Measurements from ENCODE around the gene ICAM5.

DNA sequence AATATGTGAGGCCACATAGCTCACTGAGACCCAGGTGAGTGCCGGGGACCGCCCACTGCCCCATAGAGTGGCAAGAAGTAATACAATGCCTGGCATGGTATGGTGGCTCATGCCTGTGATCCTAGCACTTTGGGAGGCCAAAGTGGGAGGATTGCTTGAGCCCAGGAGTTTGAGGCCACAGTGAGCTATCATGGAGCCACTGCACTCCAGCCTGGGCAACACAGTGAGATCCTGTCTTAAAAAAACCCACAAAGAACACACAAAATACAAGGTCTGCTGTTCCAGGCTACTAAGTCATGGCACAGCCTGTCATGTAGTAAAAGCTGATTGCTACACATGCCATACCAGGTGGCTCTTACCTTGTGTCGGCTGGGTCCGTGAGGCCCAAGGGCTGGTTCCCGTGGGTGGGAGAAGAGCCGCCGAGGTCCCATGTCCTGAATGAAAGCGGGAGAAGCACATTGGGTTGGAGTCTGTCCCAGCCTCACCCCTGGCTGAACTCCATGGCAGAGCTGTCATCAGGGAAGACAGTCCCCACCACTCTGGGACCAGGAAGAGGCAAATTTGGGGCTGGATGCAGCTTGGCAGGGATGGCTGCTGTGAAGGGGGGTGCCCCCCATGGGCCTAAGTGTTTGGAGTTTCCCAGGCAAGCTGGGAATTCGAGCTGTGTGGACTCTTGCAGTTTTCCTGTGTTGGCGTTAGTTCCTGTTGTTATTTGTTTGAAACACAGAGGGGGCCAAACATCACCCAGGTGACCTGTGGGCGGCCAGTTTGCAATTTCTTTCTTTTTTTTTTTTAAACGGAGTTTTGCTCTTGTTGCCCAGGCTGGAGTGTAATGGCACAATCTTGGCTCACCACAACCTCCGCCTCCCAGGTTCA is 29.3 kb downstream of the ICAM5 start:
- TF ChIP-seq POLR2A (IDR thresholded peaks at IDR 0.05; ENCODE audit: extremely low read depth, insufficient read length) (no peak), MYC (IDR thresholded peaks at IDR 0.05; ENCODE audit: low read depth, low read length) (no peak)
- TF ChIP-seq, protein P1, sequence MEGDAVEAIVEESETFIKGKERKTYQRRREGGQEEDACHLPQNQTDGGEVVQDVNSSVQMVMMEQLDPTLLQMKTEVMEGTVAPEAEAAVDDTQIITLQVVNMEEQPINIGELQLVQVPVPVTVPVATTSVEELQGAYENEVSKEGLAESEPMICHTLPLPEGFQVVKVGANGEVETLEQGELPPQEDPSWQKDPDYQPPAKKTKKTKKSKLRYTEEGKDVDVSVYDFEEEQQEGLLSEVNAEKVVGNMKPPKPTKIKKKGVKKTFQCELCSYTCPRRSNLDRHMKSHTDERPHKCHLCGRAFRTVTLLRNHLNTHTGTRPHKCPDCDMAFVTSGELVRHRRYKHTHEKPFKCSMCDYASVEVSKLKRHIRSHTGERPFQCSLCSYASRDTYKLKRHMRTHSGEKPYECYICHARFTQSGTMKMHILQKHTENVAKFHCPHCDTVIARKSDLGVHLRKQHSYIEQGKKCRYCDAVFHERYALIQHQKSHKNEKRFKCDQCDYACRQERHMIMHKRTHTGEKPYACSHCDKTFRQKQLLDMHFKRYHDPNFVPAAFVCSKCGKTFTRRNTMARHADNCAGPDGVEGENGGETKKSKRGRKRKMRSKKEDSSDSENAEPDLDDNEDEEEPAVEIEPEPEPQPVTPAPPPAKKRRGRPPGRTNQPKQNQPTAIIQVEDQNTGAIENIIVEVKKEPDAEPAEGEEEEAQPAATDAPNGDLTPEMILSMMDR (IDR thresholded peaks at IDR 0.05; ENCODE audit: low read depth, low read length) = no peak
